Suprapubic skin (tissue), 4 donors: ENCODE measurements around the gene WDR73. TPM values are rescaled to one million over a fixed set of nuclear protein-coding genes. Genes with fewer than 3 reads are reported as not detected.
"Not testable (repeated sequence)": the region's sequence is repeated elsewhere in the genome, so short reads cannot be mapped to it uniquely, and the experiment has no call there.

Experiments used
- DNase-seq, 2 donors: peaks; one replicate each; pipeline ENCODE4 v3.0.0-alpha.2; 2019; ENCODE audit warnings: low spot score in 2 of 2
- H3K27ac ChIP-seq: fragments of 200-600 bp; sonication (generic); one replicate; pipeline ENCODE4 v1.5.1; 2019
- H3K27me3 ChIP-seq: fragments of 200-600 bp; sonication (generic); one replicate; pipeline ENCODE4 v1.5.1; 2019
- H3K36me3 ChIP-seq: fragments of 200-600 bp; sonication (generic); one replicate; pipeline ENCODE4 v1.5.1; 2019
- H3K4me1 ChIP-seq: fragments of 200-600 bp; sonication (generic); one replicate; pipeline ENCODE4 v1.5.1; 2019
- H3K4me3 ChIP-seq: fragments of 200-600 bp; sonication (generic); one replicate; pipeline ENCODE4 v1.5.1; 2019; ENCODE audit warnings: mild to moderate bottlenecking
- H3K9me3 ChIP-seq: fragments of 200-600 bp; sonication (generic); one replicate; pipeline ENCODE4 v1.5.1; 2019
- CTCF ChIP-seq, 2 donors: fragments of 200-600 bp in 1 of 2; fragments of 450-650 bp in 1 of 2; sonication (generic) in 1 of 2; IDR thresholded peaks; one replicate each; pipeline ENCODE4 v1.5.1; 2016 to 2019; ENCODE audit warnings: antibody characterized with exemption in 2 of 2, mild to moderate bottlenecking in 1 of 2, moderate library complexity in 1 of 2
- EP300 ChIP-seq: sonication (generic); formaldehyde crosslinking; IDR thresholded peaks from one replicate; pipeline ENCODE4 v1.6.1; 2017; ENCODE audit warnings: antibody characterized with exemption
- POLR2A ChIP-seq, 2 donors: fragments of 450-650 bp; IDR thresholded peaks; one replicate each; pipeline ENCODE4 v1.6.1; 2017; ENCODE audit warnings: antibody characterized with exemption in 2 of 2, mild to moderate bottlenecking in 2 of 2, moderate library complexity in 2 of 2
- POLR2AphosphoS5 ChIP-seq, 3 donors: sonication (generic); formaldehyde crosslinking; IDR thresholded peaks; one replicate each; pipeline ENCODE4 v1.6.1; 2017; ENCODE audit warnings: antibody characterized with exemption in 3 of 3
- WGBS: methylation state at CpG from one replicate; pipeline ENCODE4 v1.1.5; 2018; 5-methylcytosine and 5-hydroxymethylcytosine counted together
- total RNA-seq, 4 donors: library from RNA; depleted of rRNA; stranded (reverse); fragments of >200 nt; gene quantifications; one replicate each; pipeline ENCODE4 v1.1.0, GENCODE V29; 2016

WDR73 gene
- total RNA-seq, 4 donors from 2014 or later: 16.0 to 39.9 (median 27.2) TPM

- H3K36me3 ChIP-seq: no peaks in the 10 kb centered on the region
- no peak overlapping the region for H3K4me3 ChIP-seq
- no peak overlapping the region for H3K27ac ChIP-seq
- TF ChIP-seq CTCF (IDR thresholded peaks at IDR 0.05) (no peak), POLR2A (IDR thresholded peaks at IDR 0.05) (no peak), POLR2AphosphoS5 (IDR thresholded peaks at IDR 0.05) (no peak), EP300 (no peak)
- H3K4me1 ChIP-seq: peaks cover 4% of the 10 kb centered on the region
- DNase-seq: no peak
- H3K9me3 ChIP-seq: no peaks in the 10 kb centered on the region
- no peaks in the 10 kb centered on the region for H3K27me3 ChIP-seq
- 31% methylated on average over 1 of the region's 1 CpG for WGBS
Observed at GRCh38 chr15:84697236-84697990, 43.3 kb upstream of the WDR73 start.

GRCh38 chr15:84696757-84697156 lies 42.7 kb upstream of the WDR73 start:
- no peak for DNase-seq
- H3K9me3 ChIP-seq: no peaks in the 10 kb centered on the region
- no peak overlapping the region for H3K4me3 ChIP-seq
- no peaks in the 10 kb centered on the region for H3K36me3 ChIP-seq
- H3K4me1 ChIP-seq: peaks cover 4% of the 10 kb centered on the region
- no peaks in the 10 kb centered on the region for H3K27me3 ChIP-seq
- no peak overlapping the region for H3K27ac ChIP-seq
- TF ChIP-seq POLR2AphosphoS5 (IDR thresholded peaks at IDR 0.05) (no peak), EP300 (no peak), POLR2A (IDR thresholded peaks at IDR 0.05) (no peak), CTCF (IDR thresholded peaks at IDR 0.05) (no peak)
- WGBS: 69% methylated on average over 4 of the region's 4 CpGs

DNA sequence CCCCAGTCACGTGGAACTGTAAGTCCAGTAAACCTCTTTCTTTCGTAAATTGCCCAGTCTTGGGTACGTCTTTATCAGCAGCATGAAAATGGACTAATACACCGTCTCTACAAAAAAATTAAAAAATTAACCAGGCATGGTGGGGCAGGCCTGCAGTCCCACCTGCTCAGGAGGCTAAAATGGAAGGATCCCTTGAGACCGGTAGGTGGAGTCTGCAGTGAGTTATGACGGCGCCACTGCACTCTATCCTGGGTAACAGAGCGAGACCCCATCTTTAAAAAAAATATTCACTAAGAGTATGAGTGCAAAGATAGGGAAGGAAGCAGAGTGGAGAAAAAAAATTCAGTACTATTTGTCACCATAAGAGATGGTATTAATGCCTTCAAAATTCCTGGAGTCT lies 36.3 kb upstream of the WDR73 start:
- H3K4me1 ChIP-seq: no peaks in the 10 kb centered on the region
- no peak overlapping the region for H3K4me3 ChIP-seq
- 98% methylated on average over 8 of the region's 8 CpGs for WGBS
- H3K27ac ChIP-seq: no peak overlapping the region
- no peak for DNase-seq
- TF ChIP-seq POLR2A (IDR thresholded peaks at IDR 0.05) (no peak), CTCF (IDR thresholded peaks at IDR 0.05) (no peak), POLR2AphosphoS5 (IDR thresholded peaks at IDR 0.05) (no peak)
- H3K27me3 ChIP-seq: no peaks in the 10 kb centered on the region
- peaks cover 34% of the 10 kb centered on the region for H3K36me3 ChIP-seq
- no peaks in the 10 kb centered on the region for H3K9me3 ChIP-seq

GRCh38 chr15:84689858-84690257 lies 35.8 kb upstream of the WDR73 start:
- Histone ChIP-seq H3K9me3 (no peaks in the 10 kb centered on the region), H3K27ac (no peak overlapping the region), H3K4me1 (no peaks in the 10 kb centered on the region), H3K27me3 (no peaks in the 10 kb centered on the region), H3K4me3 (no peak overlapping the region), H3K36me3 (peaks cover 34% of the 10 kb centered on the region)
- WGBS: 90% methylated on average over 4 of the region's 4 CpGs
- DNase-seq: no peak
- TF ChIP-seq POLR2A (IDR thresholded peaks at IDR 0.05): no peak
- no peak for TF ChIP-seq CTCF (IDR thresholded peaks at IDR 0.05)
- no peak for TF ChIP-seq POLR2AphosphoS5 (IDR thresholded peaks at IDR 0.05)
- no peak for TF ChIP-seq EP300

DNA sequence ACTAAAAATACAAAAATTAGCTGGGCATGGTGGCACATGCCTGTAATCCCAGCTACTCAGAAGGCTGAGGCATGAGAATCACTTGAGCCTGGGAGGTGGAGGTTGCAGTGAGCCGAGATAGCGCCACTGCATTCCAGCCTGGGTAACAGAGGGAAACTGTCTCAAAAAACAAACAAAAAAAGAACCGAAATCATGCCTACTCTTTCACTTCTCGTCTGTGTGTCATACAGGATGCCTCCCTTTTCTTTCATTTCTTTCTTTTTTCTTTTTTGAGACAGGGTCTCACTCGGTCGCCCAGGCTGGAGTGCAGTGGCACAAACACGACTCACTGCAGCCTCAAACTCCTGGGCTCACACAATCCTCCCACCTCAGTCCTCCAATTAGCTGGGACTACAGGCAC lies 32.4 kb upstream of the WDR73 start:
- H3K9me3 ChIP-seq, H3K4me3 ChIP-seq, H3K27me3 ChIP-seq, DNase-seq, H3K27ac ChIP-seq, H3K4me1 ChIP-seq: not testable (repeated sequence)
- 87% methylated on average over 7 of the region's 7 CpGs for WGBS
- peaks cover 39% of the 10 kb centered on the region for H3K36me3 ChIP-seq

GRCh38 chr15:84685304-84685703 lies 31.2 kb upstream of the WDR73 start:
- WGBS: 46% methylated on average over 5 of the region's 5 CpGs
- DNase-seq: no peak
- no peaks in the 10 kb centered on the region for H3K9me3 ChIP-seq
- H3K4me1 ChIP-seq: no peaks in the 10 kb centered on the region
- peaks cover 35% of the 10 kb centered on the region for H3K36me3 ChIP-seq
- no peaks in the 10 kb centered on the region for H3K27me3 ChIP-seq
- H3K27ac ChIP-seq: no peak overlapping the region
- TF ChIP-seq EP300 (no peak), CTCF (IDR thresholded peaks at IDR 0.05) (no peak), POLR2A (IDR thresholded peaks at IDR 0.05) (no peak), POLR2AphosphoS5 (IDR thresholded peaks at IDR 0.05) (no peak)
- H3K4me3 ChIP-seq: no peak overlapping the region
